B cell (primary cell): ENCODE data around the gene BPIFA3. TPM values are rescaled to one million over a fixed set of nuclear protein-coding genes. Genes with fewer than 3 reads are reported as not detected.

Experiments
- ATAC-seq: fragments of 200-7000 bp; cut with Tn5 transposase; one replicate; pipeline ENCODE4 v1.10.0; 2021; ENCODE audit warnings: low read depth, mild to moderate bottlenecking, moderate number of reproducible peaks, moderate library complexity
- CTCF ChIA-PET: fragments of 350-600 bp; sonication (Branson Sonifier 250); formaldehyde crosslinking; loops from one replicate; lab custom pipeline; 2021; ENCODE audit warnings: antibody characterized with exemption, inconsistent platforms; lab: Charles Lee
- POLR2A ChIA-PET: fragments of 350-600 bp; sonication (Branson Sonifier 250); formaldehyde crosslinking; loops from one replicate; lab custom pipeline; 2021; ENCODE audit warnings: antibody characterized with exemption; lab: Charles Lee
- DNase-seq: peaks from one replicate; pipeline ENCODE4 v3.0.0; 2013
- H2AFZ ChIP-seq: 2 replicates; pipeline ENCODE4 v1.6.1; 2012; ENCODE audit warnings: mild to moderate bottlenecking, low read depth, low read length; ENCODE audit not compliant: insufficient read depth, poor library complexity, severe bottlenecking
- H3K27ac ChIP-seq, 2 donors: 1 replicate in 1 of 2; 2 replicates in 1 of 2; pipeline ENCODE4 v1.5.1; 2012 to 2013; ENCODE audit warnings: low read length in 2 of 2, mild to moderate bottlenecking in 2 of 2, moderate library complexity in 1 of 2
- H3K27me3 ChIP-seq, 4 experiments: fragments of 200-600 bp in 1 of 4; sonication (generic) in 1 of 4; replicated peaks in 1 of 4; 1 replicate in 2 of 4; 2 replicates in 2 of 4; pipeline versions ENCODE4 v1.6.1 to v1.7.0; 2013 to 2016; ENCODE audit warnings: low read length in 3 of 4, mild to moderate bottlenecking in 2 of 4, mixed read lengths in 1 of 4, moderate library complexity in 1 of 4; ENCODE audit not compliant: insufficient read depth in 4 of 4, control insufficient read depth in 3 of 4; ENCODE audit errors: control extremely low read depth in 1 of 4
- H3K36me3 ChIP-seq, 2 experiments: replicated peaks in 1 of 2; 1 replicate in 1 of 2; 2 replicates in 1 of 2; pipeline versions ENCODE4 v1.6.1 to v1.7.1; 2013; ENCODE audit warnings: low read length in 1 of 2; ENCODE audit not compliant: insufficient read depth in 2 of 2, control insufficient read depth in 1 of 2; ENCODE audit errors: control extremely low read depth in 1 of 2, extremely low read depth in 1 of 2
- H3K4me1 ChIP-seq, 2 donors: fragments of 200-600 bp in 1 of 2; sonication (generic) in 1 of 2; 1 replicate in 1 of 2; 2 replicates in 1 of 2; pipeline versions ENCODE4 v1.5.1 to v1.6.1; 2013 to 2017; ENCODE audit warnings: low read length in 2 of 2; ENCODE audit not compliant: control insufficient read depth in 2 of 2, insufficient read depth in 2 of 2
- H3K4me2 ChIP-seq: replicated peaks from 2 replicates; pipeline ENCODE3; 2012; ENCODE audit warnings: mild to moderate bottlenecking, low read depth, low read length; ENCODE audit not compliant: poor library complexity, severe bottlenecking
- H3K4me3 ChIP-seq, 5 experiments: fragments of 200-600 bp in 1 of 5; sonication (generic) in 1 of 5; 1 replicate in 3 of 5; 2 replicates in 2 of 5; pipeline versions ENCODE4 v1.5.1 to v1.7.0; 2011 to 2016; ENCODE audit warnings: low read length in 4 of 5, mild to moderate bottlenecking in 4 of 5, low read depth in 2 of 5, control low read depth in 1 of 5, moderate library complexity in 1 of 5; ENCODE audit not compliant: insufficient read depth in 1 of 5; ENCODE audit errors: control extremely low read depth in 1 of 5, extremely low read depth in 1 of 5
- H3K79me2 ChIP-seq: fragments of 200-600 bp; sonication (generic); one replicate; pipeline ENCODE4 v1.6.0; 2016; ENCODE audit warnings: low read length; ENCODE audit not compliant: control insufficient read depth, insufficient read depth
- H3K9ac ChIP-seq: fragments of 200-600 bp; sonication (generic); 2 replicates; pipeline ENCODE4 v1.6.1; 2017; ENCODE audit warnings: mild to moderate bottlenecking, low read length, moderate library complexity
- H3K9me3 ChIP-seq, 3 donors: one replicate each; pipeline versions ENCODE4 v1.6.1 to v1.7.1; 2013; ENCODE audit warnings: low read length in 2 of 3; ENCODE audit not compliant: control insufficient read depth in 2 of 3, insufficient read depth in 1 of 3; ENCODE audit errors: control extremely low read depth in 1 of 3
- H4K20me1 ChIP-seq: 2 replicates; pipeline ENCODE4 v1.6.0; 2012; ENCODE audit warnings: mild to moderate bottlenecking, low read length; ENCODE audit not compliant: insufficient read depth, control insufficient read depth, poor library complexity, severe bottlenecking
- H3K27ac Mint-ChIP-seq: one replicate; pipeline ENCODE4 v1.8.0; 2021; ENCODE audit warnings: mixed read lengths
- H3K27me3 Mint-ChIP-seq: one replicate; pipeline ENCODE4 v1.8.0; 2021; ENCODE audit warnings: mixed read lengths
- H3K4me1 Mint-ChIP-seq: one replicate; pipeline ENCODE4 v1.8.0; 2021; ENCODE audit warnings: mixed read lengths
- H3K4me3 Mint-ChIP-seq: one replicate; pipeline ENCODE4 v1.8.0; 2021; ENCODE audit warnings: mixed read lengths
- H3K9me3 Mint-ChIP-seq: one replicate; pipeline ENCODE4 v1.8.0; 2022; ENCODE audit warnings: mixed read lengths; ENCODE audit not compliant: insufficient read depth
- CTCF ChIP-seq: fragments of 200-600 bp; IDR thresholded peaks from one replicate; pipeline ENCODE4 v1.8.0; 2022; ENCODE audit warnings: antibody characterized with exemption, mild to moderate bottlenecking
- EZH2 ChIP-seq: IDR thresholded peaks from 2 replicates; pipeline ENCODE4 v1.6.1; 2012; ENCODE audit warnings: borderline replicate concordance, low read depth, mild to moderate bottlenecking, moderate library complexity, low read length; ENCODE audit not compliant: insufficient read depth, poor library complexity, severe bottlenecking
- WGBS: methylation state at CpG from one replicate; pipeline ENCODE4 v1.1.5; 2013; ENCODE audit warnings: missing lambda C conversion rate; ENCODE audit not compliant: insufficient coverage; 5-methylcytosine and 5-hydroxymethylcytosine counted together
- intact Hi-C: fragments of 100-400 bp; cut with micrococcal nuclease; formaldehyde crosslinking; loops from one replicate; pipeline ENCODE4 v1.10.0; 2022
- polyA plus RNA-seq: library from polyadenylated mRNA; depleted of rRNA; stranded (reverse); fragments of >200 nt; gene quantifications from 2 replicates; pipeline ENCODE4 v1.2.3, GENCODE V29; 2012
- total RNA-seq, 2 donors: library from RNA; stranded (reverse); fragments of 120-200 nt in 1 of 2; gene quantifications; 1 replicate in 1 of 2; 2 replicates in 1 of 2; pipeline versions ENCODE4 v1.2.3 to v1.2.4, GENCODE V29; 2013 to 2022

Gene BPIFA3
- total and polyA plus RNA-seq, 2 donors (not counting 1 experiment from before 2014, with no cell fraction given), result not detected

- TF ChIP-seq CTCF (no peak), EZH2 (no peak)
- no peak overlapping the region for H3K9ac ChIP-seq
- no peaks in the 10 kb centered on the region for H3K9me3 ChIP-seq
- Mint-ChIP-seq H3K4me3 (no peak overlapping the region), H3K27me3 (peaks cover 20% of the 10 kb centered on the region), H3K9me3 (no peaks in the 10 kb centered on the region), H3K4me1 (no peaks in the 10 kb centered on the region), H3K27ac (no peak overlapping the region)
- no peak overlapping the region for H2AFZ ChIP-seq
- no peak overlapping the region for H3K27ac ChIP-seq
- no peaks in the 10 kb centered on the region for H3K36me3 ChIP-seq
- 72% methylated on average over 3 of the region's 3 CpGs for WGBS
- H3K4me3 ChIP-seq, result no peak overlapping the region
- intact Hi-C loops, result no loop called here
- no peaks in the 10 kb centered on the region for H3K79me2 ChIP-seq
- no peaks in the 10 kb centered on the region for H3K27me3 ChIP-seq
- ATAC-seq, result no peak
- no peak overlapping the region for H3K4me2 ChIP-seq
- ChIA-PET CTCF (no interaction called here), POLR2A (no interaction called here)
- no peaks in the 10 kb centered on the region for H3K4me1 ChIP-seq
- no peak for DNase-seq
- no peaks in the 10 kb centered on the region for H4K20me1 ChIP-seq
Observed at GRCh38 chr20:33246077-33246476, 28.9 kb downstream of the BPIFA3 start.

- ATAC-seq, result no peak
- no peak overlapping the region for H3K27ac Mint-ChIP-seq
- no peak overlapping the region for H2AFZ ChIP-seq
- 100% methylated on average over 1 of the region's 1 CpG for WGBS
- no peaks in the 10 kb centered on the region for H3K27me3 ChIP-seq
- H3K27me3 Mint-ChIP-seq, result peaks cover 15% of the 10 kb centered on the region
- H4K20me1 ChIP-seq, result no peaks in the 10 kb centered on the region
- no peak overlapping the region for H3K4me3 ChIP-seq
- no peak overlapping the region for H3K4me2 ChIP-seq
- H3K4me1 ChIP-seq, result no peaks in the 10 kb centered on the region
- CTCF ChIA-PET, result no interaction called here
- no peak for DNase-seq
- no peaks in the 10 kb centered on the region for H3K79me2 ChIP-seq
- no peaks in the 10 kb centered on the region for H3K9me3 Mint-ChIP-seq
- no peak overlapping the region for H3K9ac ChIP-seq
- H3K4me3 Mint-ChIP-seq, result no peak overlapping the region
- H3K27ac ChIP-seq, result no peak overlapping the region
- TF ChIP-seq EZH2 (no peak), CTCF (no peak)
- no peaks in the 10 kb centered on the region for H3K4me1 Mint-ChIP-seq
- no peaks in the 10 kb centered on the region for H3K9me3 ChIP-seq
- no peaks in the 10 kb centered on the region for H3K36me3 ChIP-seq
- intact Hi-C loops, result no loop called here
- POLR2A ChIA-PET, result no interaction called here
Observed at GRCh38 chr20:33249456-33249855, 32.3 kb downstream of the BPIFA3 start.
